Measurements from ENCODE around the gene RELN. TPM values are rescaled to one million over a fixed set of nuclear protein-coding genes. Genes with fewer than 3 reads are reported as not detected.

RELN gene
- total RNA-seq, 1 donor from 2014 or later = 3.8 TPM

DNA sequence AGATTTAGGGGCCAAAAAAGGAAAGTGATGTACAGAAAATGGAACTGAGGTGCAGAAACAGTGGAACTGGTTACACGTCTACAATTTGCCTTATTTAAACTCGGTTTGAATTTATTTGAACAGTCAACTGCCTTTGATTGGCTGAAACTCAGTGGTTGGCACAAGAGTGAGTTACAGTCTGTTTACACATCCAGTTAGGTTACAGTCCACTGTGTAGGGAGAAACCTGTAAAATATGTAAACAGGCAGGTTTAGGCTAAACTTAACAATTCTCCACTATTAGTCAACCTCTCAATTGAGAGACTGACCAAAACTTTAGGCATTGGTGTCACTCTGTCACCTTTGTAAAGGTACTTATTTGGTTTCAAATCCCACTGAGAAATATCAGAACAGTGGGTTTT is 40.3 kb upstream of the RELN start:
- DNase-seq (ENCODE audit: low read depth) = no peak
- no peak overlapping the region for H3K4me3 ChIP-seq (ENCODE audit: low read depth, low read length)
- TF ChIP-seq, protein P1, sequence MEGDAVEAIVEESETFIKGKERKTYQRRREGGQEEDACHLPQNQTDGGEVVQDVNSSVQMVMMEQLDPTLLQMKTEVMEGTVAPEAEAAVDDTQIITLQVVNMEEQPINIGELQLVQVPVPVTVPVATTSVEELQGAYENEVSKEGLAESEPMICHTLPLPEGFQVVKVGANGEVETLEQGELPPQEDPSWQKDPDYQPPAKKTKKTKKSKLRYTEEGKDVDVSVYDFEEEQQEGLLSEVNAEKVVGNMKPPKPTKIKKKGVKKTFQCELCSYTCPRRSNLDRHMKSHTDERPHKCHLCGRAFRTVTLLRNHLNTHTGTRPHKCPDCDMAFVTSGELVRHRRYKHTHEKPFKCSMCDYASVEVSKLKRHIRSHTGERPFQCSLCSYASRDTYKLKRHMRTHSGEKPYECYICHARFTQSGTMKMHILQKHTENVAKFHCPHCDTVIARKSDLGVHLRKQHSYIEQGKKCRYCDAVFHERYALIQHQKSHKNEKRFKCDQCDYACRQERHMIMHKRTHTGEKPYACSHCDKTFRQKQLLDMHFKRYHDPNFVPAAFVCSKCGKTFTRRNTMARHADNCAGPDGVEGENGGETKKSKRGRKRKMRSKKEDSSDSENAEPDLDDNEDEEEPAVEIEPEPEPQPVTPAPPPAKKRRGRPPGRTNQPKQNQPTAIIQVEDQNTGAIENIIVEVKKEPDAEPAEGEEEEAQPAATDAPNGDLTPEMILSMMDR (conservative IDR thresholded peaks at IDR 0.05; ENCODE audit: low read depth, low read length) = no peak

DNA sequence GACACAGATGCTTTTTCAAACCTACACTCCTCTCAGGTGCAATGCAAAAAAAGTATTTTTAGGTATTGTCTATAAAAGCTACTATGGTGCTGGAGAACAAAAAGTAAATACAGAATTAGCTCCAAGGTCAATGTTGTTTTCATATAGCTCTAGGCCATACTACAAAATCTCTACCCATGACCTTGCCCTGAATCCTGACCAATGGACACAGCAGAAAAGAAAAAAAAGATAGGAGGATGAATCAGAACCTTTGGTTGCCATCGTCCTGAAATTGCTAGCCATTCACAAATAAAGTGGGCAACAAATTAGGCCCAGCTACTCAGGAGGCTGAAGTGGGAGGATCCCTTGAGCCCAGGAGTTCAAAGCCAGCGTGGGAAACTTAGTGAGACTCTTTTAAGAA is 35.2 kb upstream of the RELN start:
- no peak overlapping the region for H3K4me3 ChIP-seq (ENCODE audit: low read depth, low read length)
- no peak for DNase-seq (ENCODE audit: low read depth)
- TF ChIP-seq, protein P1 (conservative IDR thresholded peaks at IDR 0.05; ENCODE audit: low read depth, low read length) = no peak

DNA sequence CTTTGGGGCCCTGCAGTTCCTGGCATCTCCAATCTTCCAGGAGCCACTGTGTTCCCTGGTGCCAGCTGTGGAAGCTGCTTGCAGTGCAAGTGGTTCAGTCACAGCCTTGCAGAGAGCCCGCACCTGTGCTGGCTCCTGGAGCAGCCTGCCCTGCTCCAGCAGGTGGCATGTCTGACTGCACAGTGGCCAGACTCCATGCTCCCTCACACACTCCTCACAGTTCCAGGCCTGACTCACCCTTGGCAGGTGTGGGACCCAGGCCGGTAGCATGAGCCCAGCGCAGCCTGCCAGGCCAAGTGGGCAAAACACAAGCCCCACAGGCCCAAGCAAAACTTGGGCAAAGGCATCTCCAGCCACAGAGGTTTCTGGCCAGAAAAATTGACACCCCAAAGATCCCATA is 33.6 kb upstream of the RELN start:
- no peak overlapping the region for H3K4me3 ChIP-seq (ENCODE audit: low read depth, low read length)
- TF ChIP-seq, protein P1 (conservative IDR thresholded peaks at IDR 0.05; ENCODE audit: low read depth, low read length) = no peak
- DNase-seq (ENCODE audit: low read depth) = no peak

DNA sequence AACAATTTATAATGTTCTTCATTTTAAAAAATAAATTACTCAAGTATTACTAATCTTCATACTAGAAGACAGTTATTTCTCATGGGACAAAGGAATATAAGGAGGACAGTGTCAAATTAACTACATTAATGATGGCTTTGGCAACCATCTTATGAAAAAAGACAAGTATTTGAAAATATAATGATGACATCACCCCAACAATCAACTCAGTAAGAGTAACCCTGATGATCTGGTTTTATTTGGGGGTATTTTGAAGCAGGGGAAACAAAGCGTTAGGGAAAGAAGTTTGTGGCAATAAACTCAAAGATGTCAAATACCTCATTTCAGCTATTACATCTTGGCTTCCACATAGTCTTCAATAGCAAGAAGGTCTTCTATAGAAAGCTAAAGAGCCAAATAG is 29.0 kb upstream of the RELN start:
- H3K4me3 ChIP-seq (ENCODE audit: low read depth, low read length) = no peak overlapping the region
- no peak for DNase-seq (ENCODE audit: low read depth)
- TF ChIP-seq, protein P1 (conservative IDR thresholded peaks at IDR 0.05; ENCODE audit: low read depth, low read length) = no peak

DNA sequence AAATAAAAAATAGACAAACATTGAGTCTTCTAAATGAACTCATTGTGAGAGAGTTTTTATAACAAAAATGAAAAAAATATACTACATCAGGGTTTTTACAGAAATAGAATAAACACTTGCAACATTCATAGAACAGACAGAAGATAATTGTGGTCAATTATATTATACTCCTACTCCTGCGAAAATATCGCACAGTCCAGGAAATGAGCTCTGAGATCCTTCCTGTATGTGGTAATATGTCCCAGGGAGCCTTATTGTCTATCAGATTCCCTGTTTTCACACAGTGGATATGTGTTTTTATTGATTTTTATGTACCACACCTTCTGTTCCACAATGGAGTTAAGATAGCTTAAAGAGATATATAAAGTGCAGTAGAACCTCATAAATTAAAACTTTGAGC is 27.5 kb upstream of the RELN start:
- H3K4me3 ChIP-seq (ENCODE audit: low read depth, low read length) = no peak overlapping the region
- TF ChIP-seq, protein P1 (conservative IDR thresholded peaks at IDR 0.05; ENCODE audit: low read depth, low read length) = no peak
- DNase-seq (ENCODE audit: low read depth) = no peak

DNA sequence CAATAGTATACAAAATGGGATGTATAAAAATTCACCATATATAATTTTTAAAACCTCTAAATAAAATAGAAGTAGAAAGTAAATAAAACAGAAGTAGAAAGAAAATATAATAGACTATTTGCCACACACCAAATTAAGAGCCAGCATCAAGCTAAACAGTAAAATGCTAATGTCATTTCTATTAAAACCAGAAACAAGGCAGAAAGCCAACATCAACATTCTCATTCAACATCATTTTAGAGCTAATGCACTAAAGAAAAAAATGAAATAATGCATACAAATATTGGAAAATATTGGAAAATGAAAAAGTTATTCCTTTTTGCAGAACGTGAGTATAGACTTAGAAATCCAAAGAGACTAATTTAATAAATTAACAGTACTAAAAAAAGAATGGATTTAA is 23.4 kb upstream of the RELN start:
- no peak overlapping the region for H3K4me3 ChIP-seq (ENCODE audit: low read depth, low read length)
- TF ChIP-seq, protein P1 (conservative IDR thresholded peaks at IDR 0.05; ENCODE audit: low read depth, low read length) = no peak
- DNase-seq (ENCODE audit: low read depth) = no peak

DNA sequence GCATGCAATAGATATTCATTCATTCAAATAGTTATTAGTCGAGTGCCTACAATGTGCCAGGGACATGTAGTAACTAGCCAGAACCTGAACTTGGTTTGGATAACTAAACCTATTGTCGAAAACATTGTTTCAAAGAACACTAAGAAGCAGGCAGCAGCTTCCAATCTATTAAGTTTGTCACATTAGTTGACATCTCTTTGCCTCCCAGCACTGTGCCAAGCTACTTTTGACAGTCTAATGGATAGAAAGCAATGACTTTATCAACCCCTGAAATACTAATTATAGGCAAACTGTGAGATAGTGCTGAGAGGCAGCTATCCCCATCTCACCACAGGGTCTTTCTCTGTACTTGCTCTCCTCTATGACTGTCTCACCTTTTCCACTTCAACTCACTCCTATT is 22.4 kb upstream of the RELN start:
- H3K4me3 ChIP-seq (ENCODE audit: low read depth, low read length) = no peak overlapping the region
- DNase-seq (ENCODE audit: low read depth) = no peak
- TF ChIP-seq, protein P1 (conservative IDR thresholded peaks at IDR 0.05; ENCODE audit: low read depth, low read length) = no peak
